Lung (tissue), 13 donors: ENCODE results near the gene CENPK. TPM values are rescaled to one million over a fixed set of nuclear protein-coding genes. Genes with fewer than 3 reads are reported as not detected.

Experiments
- ATAC-seq: fragments of 200-7000 bp; cut with Tn5 transposase; one replicate; pipeline ENCODE4 v1.9.1; 2020; ENCODE audit warnings: moderate number of reproducible peaks; ENCODE audit not compliant: insufficient read depth, low FRiP score
- DNase-seq, 3 donors: peaks; one replicate each; pipeline ENCODE4 v3.0.0-alpha.2; 2013 to 2017
- H3K27ac ChIP-seq, 2 donors: one replicate each; pipeline ENCODE4 v1.5.1; 2013; ENCODE audit warnings: mild to moderate bottlenecking in 2 of 2, moderate library complexity in 2 of 2, control low read depth in 1 of 2, inconsistent platforms in 1 of 2, low read depth in 1 of 2, low read length in 1 of 2
- H3K27me3 ChIP-seq, 3 donors: one replicate each; pipeline ENCODE4 v1.5.1; 2013; ENCODE audit warnings: low read length in 2 of 3; ENCODE audit not compliant: control insufficient read depth in 3 of 3, insufficient read depth in 3 of 3
- H3K36me3 ChIP-seq, 4 donors: one replicate each; pipeline ENCODE4 v1.5.1; 2013; ENCODE audit warnings: low read length in 4 of 4, mild to moderate bottlenecking in 1 of 4, moderate library complexity in 1 of 4; ENCODE audit not compliant: control insufficient read depth in 4 of 4, insufficient read depth in 4 of 4
- H3K4me1 ChIP-seq, 5 donors: one replicate each; pipeline ENCODE4 v1.5.1; 2013; ENCODE audit warnings: low read length in 5 of 5, mild to moderate bottlenecking in 2 of 5, moderate library complexity in 1 of 5; ENCODE audit not compliant: control insufficient read depth in 5 of 5, insufficient read depth in 5 of 5
- H3K4me3 ChIP-seq: one replicate; pipeline ENCODE4 v1.5.1; 2013; ENCODE audit warnings: mild to moderate bottlenecking, control low read depth, moderate library complexity
- H3K9ac ChIP-seq, 2 donors: one replicate each; pipeline ENCODE4 v1.5.1; 2013; ENCODE audit warnings: low read length in 2 of 2, control low read depth in 1 of 2; ENCODE audit not compliant: insufficient read depth in 1 of 2
- H3K9me3 ChIP-seq, 4 donors: one replicate each; pipeline ENCODE4 v1.5.1; 2013; ENCODE audit warnings: low read length in 3 of 4, mild to moderate bottlenecking in 1 of 4, moderate library complexity in 1 of 4; ENCODE audit not compliant: control insufficient read depth in 4 of 4, insufficient read depth in 3 of 4
- CTCF ChIP-seq: IDR thresholded peaks from 2 replicates; pipeline ENCODE4 v1.5.1; 2012; ENCODE audit warnings: mild to moderate bottlenecking; ENCODE audit errors: control extremely low read depth, extremely low read depth
- WGBS, 2 donors: extraction: QIAGEN DNeasy Blood & Tissue Kit; methylation state at CpG; one replicate each; pipeline ENCODE4 v1.1.7; 2013; 5-methylcytosine and 5-hydroxymethylcytosine counted together
- polyA plus RNA-seq, 2 donors: library from polyadenylated mRNA; stranded (reverse); fragments of 200-250 nt; gene quantifications; one replicate each; pipeline ENCODE4 v1.2.1, GENCODE V29; 2013
- small RNA-seq: library from RNA; depleted of rRNA; stranded (forward); fragments of <200 nt; gene quantifications from one replicate; pipeline ENCODE3, GENCODE V24; 2014; ENCODE audit warnings: low replicate concordance
- total RNA-seq, 2 donors: library from RNA; depleted of rRNA in 1 of 2; stranded (reverse); fragments of >200 nt in 1 of 2; gene quantifications; one replicate each; pipeline ENCODE4 v1.2.1, GENCODE V29; 2014 to 2021
- donor health status: control.
- donor health status: control.
- donor health status: Bipolar disorder and iron deficiency.
- donor health status: healthy.
- donor health status: DM: yes; HTN: yes; CAD: no.

CENPK gene
- total and polyA plus RNA-seq, 4 donors, result 1.6 to 17.1 (median 4.8) TPM

- no peak for TF ChIP-seq CTCF
- WGBS, 2 donors, result 88 to 95% methylated on average over 4 of the region's 4 CpGs
- DNase-seq (no peak), ATAC-seq (no peak)
- no peaks in the 10 kb centered on the region for H3K27me3 ChIP-seq
- no peak overlapping the region for H3K4me3 ChIP-seq
- H3K4me1 ChIP-seq, result peaks cover 0 to 10% (median 0%) of the 10 kb centered on the region in 5 donors
- no peaks in the 10 kb centered on the region for H3K9me3 ChIP-seq
- H3K9ac ChIP-seq, result no peak overlapping the region
- no peaks in the 10 kb centered on the region for H3K36me3 ChIP-seq
- H3K27ac ChIP-seq, result no peak overlapping the region
These were observed 87.6 kb downstream of the CENPK start for GRCh38 chr5:65475336-65475735.

- WGBS, 2 donors, result 65 to 82% methylated on average over 3 of the region's 3 CpGs
- no peak for TF ChIP-seq CTCF
- DNase-seq (no peak), ATAC-seq (no peak)
- Histone ChIP-seq H3K9ac (no peak overlapping the region), H3K36me3 (no peaks in the 10 kb centered on the region), H3K4me3 (no peak overlapping the region), H3K9me3 (no peaks in the 10 kb centered on the region), H3K4me1 (no peaks in the 10 kb centered on the region), H3K27ac (no peak overlapping the region), H3K27me3 (no peaks in the 10 kb centered on the region)
These were observed 88.7 kb downstream of the CENPK start for GRCh38 chr5:65474130-65474711.

GRCh38 chr5:65468633-65469032 lies 94.3 kb downstream of the CENPK start:
- Histone ChIP-seq H3K27ac (no peak overlapping the region), H3K27me3 (no peaks in the 10 kb centered on the region), H3K9me3 (no peaks in the 10 kb centered on the region), H3K9ac (no peak overlapping the region), H3K4me3 (no peak overlapping the region), H3K4me1 (no peaks in the 10 kb centered on the region), H3K36me3 (no peaks in the 10 kb centered on the region)
- DNase-seq, result no peak
- ATAC-seq, result no peak
- WGBS, 2 donors, result 70 to 85% methylated on average over 3 of the region's 3 CpGs
- no peak for TF ChIP-seq CTCF

Small RNAs within 50 kb of the gene (small RNA-seq; reads per million reads assigned to genes)
- not detected for gene RNU6-540P

Other genes with a start within 250 kb of the CENPK start
- 10 to 100 TPM in 1 of 2 donors, 1 to 10 TPM in 1; 6.2 to 16.8 TPM for gene ADAMTS6, start 81.2 kb downstream of the CENPK start, total RNA-seq
- under 1 TPM; 0.19 to 0.45 TPM for gene ADAMTS6, start 81.2 kb downstream of the CENPK start, polyA plus RNA-seq
- 100 to 1,000 TPM in 1 of 2 donors, 10 to 100 TPM in 1; 21.2 to 107 TPM for gene PPWD1, start 128 bp upstream of the CENPK start, total RNA-seq
- gene PPWD1, start 128 bp upstream of the CENPK start, polyA plus RNA-seq, result 10 to 100 TPM; 15.1 to 31.2 TPM
- gene TRIM23, start 61.2 kb upstream of the CENPK start, total RNA-seq, result 10 to 100 TPM; 11.6 to 28.5 TPM
- 1 to 10 TPM; 4.1 to 4.5 TPM for gene TRIM23, start 61.2 kb upstream of the CENPK start, polyA plus RNA-seq
- 1 to 10 TPM; 2.8 to 4.6 TPM for gene SHLD3, start 61.9 kb upstream of the CENPK start, total RNA-seq
- 1 to 10 TPM; 2.2 to 3.5 TPM for gene SHLD3, start 61.9 kb upstream of the CENPK start, polyA plus RNA-seq
- gene TRAPPC13, start 61.9 kb upstream of the CENPK start, total RNA-seq, result 10 to 100 TPM; 19.0 to 42.0 TPM
- gene TRAPPC13, start 61.9 kb upstream of the CENPK start, polyA plus RNA-seq, result 10 to 100 TPM; 13.3 to 14.9 TPM
- gene SGTB, start 158.9 kb upstream of the CENPK start, total RNA-seq, result 10 to 100 TPM; 10.9 to 11.1 TPM
- gene SGTB, start 158.9 kb upstream of the CENPK start, polyA plus RNA-seq, result 1 to 10 TPM; 2.5 to 9.0 TPM
- gene NLN, start 159.0 kb upstream of the CENPK start, total RNA-seq, result 10 to 100 TPM; 11.7 to 21.3 TPM
- gene NLN, start 159.0 kb upstream of the CENPK start, polyA plus RNA-seq, result 10 to 100 TPM in 1 of 2 donors, 1 to 10 TPM in 1; 2.9 to 11.9 TPM